ENCODE data around the gene SLC35G3. TPM values are rescaled to one million over a fixed set of nuclear protein-coding genes. Genes with fewer than 3 reads are reported as not detected.
A peak's percentile ranks its signal among the peaks of the same experiment; 100 is the strongest.
"Not testable (repeated sequence)": the region's sequence is repeated elsewhere in the genome, so short reads cannot be mapped to it uniquely, and the experiment has no call there.

SLC35G3 gene
- total RNA-seq, 1 donor from 2014 or later: not detected

- DNase-seq (ENCODE audit: extremely low read depth, low read depth, low spot score): no peak
Measured at GRCh38 chr17:35212668-35213067, 18.5 kb upstream of the SLC35G3 start.

DNA sequence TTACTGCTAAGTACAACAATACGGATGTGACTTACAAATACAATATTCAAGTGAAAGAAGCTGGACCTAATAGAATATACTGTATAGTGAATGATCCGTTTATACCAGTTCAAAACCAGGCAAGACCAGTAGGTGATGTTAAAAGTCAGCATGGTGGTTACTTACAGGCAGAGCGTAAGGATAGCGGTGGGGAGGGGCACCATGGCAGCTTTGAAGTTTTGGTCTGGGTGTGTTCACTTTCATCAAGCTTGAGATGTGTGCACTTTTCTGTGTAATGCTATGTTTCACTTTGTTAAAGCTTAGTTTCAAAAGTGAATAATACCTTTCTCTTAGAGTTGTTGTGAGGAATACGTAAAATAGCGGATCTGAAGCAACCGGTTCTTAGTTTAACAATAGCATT, 16.5 kb upstream of the SLC35G3 start:
- no peak for DNase-seq (ENCODE audit: extremely low read depth, low read depth, low spot score)

GRCh38 chr17:35202582-35202981, 8.4 kb upstream of the SLC35G3 start:
- DNase-seq (ENCODE audit: extremely low read depth, low read depth, low spot score): not testable (repeated sequence)

- DNase-seq (ENCODE audit: extremely low read depth, low read depth, low spot score): not testable (repeated sequence)
Measured at GRCh38 chr17:35195062-35195461, 869 bp upstream of the SLC35G3 start.

DNA sequence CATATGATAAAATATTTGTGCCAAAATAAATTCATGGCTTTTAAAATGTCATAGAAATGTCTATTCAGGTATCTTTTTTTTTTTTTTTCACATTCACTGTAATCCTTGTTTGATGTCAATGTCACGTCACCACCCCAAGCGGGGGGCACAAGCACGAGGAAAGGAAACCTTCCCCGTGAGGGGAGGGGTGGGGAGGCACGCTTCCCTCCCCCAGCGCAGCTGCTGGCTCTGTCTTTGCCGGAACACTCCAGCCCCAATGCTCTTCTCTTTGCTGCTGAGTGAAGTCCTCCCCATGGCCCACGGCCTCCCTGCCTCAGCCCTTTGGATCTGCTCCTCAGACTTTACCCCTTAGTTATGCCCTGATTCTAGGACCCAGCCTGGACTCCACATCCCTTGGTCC, 1.5 kb downstream of the SLC35G3 start:
- DNase-seq (ENCODE audit: extremely low read depth, low read depth, low spot score): no peak

- DNase-seq (ENCODE audit: extremely low read depth, low read depth, low spot score): no peak
Measured at GRCh38 chr17:35191001-35191695, 3.0 kb downstream of the SLC35G3 start.

DNA sequence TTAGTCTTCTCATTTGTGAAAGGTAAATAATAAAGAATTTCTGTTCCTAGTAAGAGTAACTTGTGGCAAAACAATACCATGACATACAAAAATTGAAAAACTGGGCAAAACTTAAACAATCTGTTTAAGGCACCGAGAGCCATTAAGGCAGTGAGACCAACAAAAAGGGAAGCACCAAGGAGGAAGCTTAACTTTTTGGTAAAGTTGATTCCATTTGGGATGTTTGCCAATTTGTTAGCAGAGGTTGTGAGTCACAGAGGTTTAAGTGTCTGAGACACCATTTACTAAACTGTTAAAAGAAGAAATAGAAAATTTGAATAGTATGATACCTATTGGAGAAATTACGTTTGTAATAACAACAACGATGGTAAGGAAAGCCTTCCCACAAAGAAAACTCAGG, 4.9 kb downstream of the SLC35G3 start:
- DNase-seq (ENCODE audit: extremely low read depth, low read depth, low spot score): no peak

GRCh38 chr17:35188111-35188510, 6.1 kb downstream of the SLC35G3 start:
- no peak for DNase-seq (ENCODE audit: extremely low read depth, low read depth, low spot score)

GRCh38 chr17:35187481-35187880, 6.7 kb downstream of the SLC35G3 start:
- DNase-seq (ENCODE audit: extremely low read depth, low read depth, low spot score): no peak

- DNase-seq (ENCODE audit: extremely low read depth, low read depth, low spot score): no peak
Measured at GRCh38 chr17:35185849-35186248, 8.3 kb downstream of the SLC35G3 start.

- DNase-seq (ENCODE audit: extremely low read depth, low read depth, low spot score): no peak
Measured at GRCh38 chr17:35184274-35184673, 9.9 kb downstream of the SLC35G3 start.

- DNase-seq (ENCODE audit: extremely low read depth, low read depth, low spot score): no peak
Measured at GRCh38 chr17:35183332-35183731, 10.9 kb downstream of the SLC35G3 start.

- DNase-seq (ENCODE audit: extremely low read depth, low read depth, low spot score): not testable (repeated sequence)
Measured at GRCh38 chr17:35179379-35179778, 14.8 kb downstream of the SLC35G3 start.

- no peak for DNase-seq (ENCODE audit: extremely low read depth, low read depth, low spot score)
Measured at GRCh38 chr17:35176897-35177296, 17.3 kb downstream of the SLC35G3 start.

DNA sequence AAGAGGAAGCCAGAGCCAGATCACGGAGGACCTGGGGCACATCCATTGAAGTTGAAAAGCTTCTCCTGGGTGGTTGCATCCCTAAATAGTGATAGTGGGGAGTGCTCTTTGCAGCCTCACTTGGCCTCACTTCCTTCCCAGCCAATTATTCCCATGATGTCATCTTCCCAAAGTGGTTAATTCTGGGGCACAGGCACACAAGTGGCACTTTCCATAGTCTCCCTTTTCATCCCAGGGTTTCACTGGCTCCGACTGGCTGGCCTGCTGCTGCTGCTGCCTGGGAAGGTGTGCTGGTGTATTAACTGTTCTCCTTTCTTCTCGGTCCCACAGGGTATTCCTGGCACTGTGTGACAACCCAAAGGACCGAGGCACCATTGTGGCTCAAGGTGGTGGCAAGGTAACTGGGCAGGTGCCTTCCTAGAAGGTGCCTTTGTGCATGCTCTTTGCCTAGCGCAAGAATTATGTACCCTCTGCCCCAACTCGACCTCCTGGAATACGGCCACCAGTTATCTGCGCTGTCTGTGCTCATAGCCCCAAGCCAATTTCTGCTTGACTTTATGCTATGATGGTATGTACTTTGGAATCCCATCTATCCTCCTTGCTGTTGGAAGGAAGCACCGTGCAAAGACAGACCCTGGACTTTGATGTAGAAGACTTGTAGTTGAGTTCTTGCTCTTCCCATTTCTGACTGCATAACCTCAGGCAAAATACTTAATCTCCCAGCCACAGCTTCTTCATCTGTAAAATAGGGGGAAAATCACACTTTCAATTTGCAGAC, 18.4 kb downstream of the SLC35G3 start:
- no peak for DNase-seq (ENCODE audit: extremely low read depth, low read depth, low spot score)

DNA sequence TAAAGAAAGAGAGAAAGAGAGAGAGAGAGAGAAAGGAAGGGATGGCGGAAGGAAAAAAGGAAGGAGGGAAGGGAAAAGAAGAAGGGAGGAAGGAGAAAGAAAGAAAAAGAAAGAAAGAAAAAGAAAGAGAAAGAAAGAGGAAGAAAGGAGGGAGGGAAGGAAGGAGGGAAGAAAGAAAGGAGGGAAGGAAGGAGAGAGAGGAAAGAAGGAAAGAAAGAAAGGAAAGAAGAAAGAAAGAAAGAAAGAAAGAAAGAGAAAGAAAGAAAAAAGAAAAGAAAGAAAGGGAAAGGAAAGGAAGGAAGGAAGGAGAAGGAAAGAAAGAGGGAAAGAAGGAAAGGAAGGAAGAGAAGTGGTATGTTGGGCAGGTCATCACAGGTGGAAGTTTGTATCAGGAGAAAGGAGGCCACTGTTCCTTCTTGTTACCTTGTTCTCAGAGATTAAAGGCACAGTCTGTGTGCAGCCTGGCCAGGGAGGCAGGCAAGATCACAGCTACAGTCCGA, 19.3 kb downstream of the SLC35G3 start:
- DNase-seq (ENCODE audit: extremely low read depth, low read depth, low spot score): no peak

DNA sequence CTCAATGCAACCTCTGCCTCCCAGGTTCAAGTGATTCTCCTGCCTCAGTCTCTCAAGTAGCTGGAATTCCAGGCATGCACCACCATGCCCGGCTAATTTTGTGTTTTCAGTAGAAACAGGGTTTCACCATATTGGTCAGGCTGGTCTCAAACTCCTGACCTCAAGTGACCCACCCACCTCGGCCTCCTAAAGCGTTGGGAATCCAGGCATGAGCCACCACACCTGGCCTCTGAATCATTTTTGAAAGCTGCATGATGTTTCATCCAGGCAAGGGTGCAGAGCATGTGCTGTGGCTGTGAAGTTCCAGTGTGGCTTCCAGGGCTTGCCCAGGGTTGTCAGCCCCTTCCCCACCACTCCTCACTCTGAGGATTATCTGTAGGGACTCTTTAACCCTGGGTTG, 21.9 kb downstream of the SLC35G3 start:
- not testable (repeated sequence) for DNase-seq (ENCODE audit: extremely low read depth, low read depth, low spot score)

- no peak for DNase-seq (ENCODE audit: extremely low read depth, low read depth, low spot score)
Measured at GRCh38 chr17:35171834-35172233, 22.4 kb downstream of the SLC35G3 start.

GRCh38 chr17:35170968-35171771, 23.0 kb downstream of the SLC35G3 start:
- DNase-seq (ENCODE audit: extremely low read depth, low read depth, low spot score): peak; percentile 22

GRCh38 chr17:35169835-35170363, 24.3 kb downstream of the SLC35G3 start:
- DNase-seq (ENCODE audit: extremely low read depth, low read depth, low spot score): no peak

- no peak for DNase-seq (ENCODE audit: extremely low read depth, low read depth, low spot score)
Measured at GRCh38 chr17:35167666-35168065, 26.5 kb downstream of the SLC35G3 start.
